DND-41 (cell line): ENCODE data around the gene MUC5B.

Experiments used
- EZH2 ChIP-seq: IDR thresholded peaks from 3 replicates; pipeline ENCODE4 v1.6.1; 2012; ENCODE audit warnings: borderline replicate concordance, low read depth, mild to moderate bottlenecking, moderate library complexity, low read length, inconsistent platforms; ENCODE audit not compliant: severe bottlenecking
- TF ChIP-seq, protein P1 (sequence below): IDR thresholded peaks from 2 replicates; pipeline ENCODE4 v1.5.1; 2012; ENCODE audit warnings: borderline replicate concordance, low read length, moderate library complexity, mild to moderate bottlenecking; ENCODE audit not compliant: poor library complexity, severe bottlenecking; ENCODE audit errors: extremely low read depth

DNA sequence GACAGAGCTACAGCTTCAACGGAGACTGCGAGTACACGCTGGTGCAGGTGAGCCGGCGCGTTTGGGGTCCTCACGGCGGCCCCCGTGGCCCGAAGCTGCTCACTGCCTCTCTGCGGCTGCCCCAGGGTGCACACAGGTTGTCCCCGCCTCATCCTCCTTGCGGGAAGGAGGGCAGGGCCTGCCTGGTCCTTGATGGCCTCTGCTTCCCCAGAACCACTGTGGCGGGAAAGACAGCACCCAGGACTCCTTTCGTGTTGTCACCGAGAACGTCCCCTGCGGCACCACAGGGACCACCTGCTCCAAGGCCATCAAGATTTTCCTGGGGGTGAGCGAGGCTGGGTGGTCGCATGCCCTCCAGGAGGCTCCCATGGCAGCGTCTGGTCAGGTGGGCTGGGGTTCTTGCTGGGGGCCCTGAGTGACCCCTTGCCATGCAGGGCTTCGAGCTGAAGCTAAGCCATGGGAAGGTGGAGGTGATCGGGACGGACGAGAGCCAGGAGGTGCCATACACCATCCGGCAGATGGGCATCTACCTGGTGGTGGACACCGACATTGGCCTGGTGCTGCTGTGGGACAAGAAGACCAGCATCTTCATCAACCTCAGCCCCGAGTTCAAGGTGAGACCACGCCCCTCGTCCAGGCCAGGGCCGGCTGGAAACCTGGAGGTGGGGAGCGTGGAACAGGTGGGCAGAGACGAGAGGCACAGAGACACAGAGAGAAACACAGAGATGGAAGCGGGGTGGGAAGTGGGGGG is 45.7 kb upstream of the MUC5B start:
- TF ChIP-seq, protein P1, sequence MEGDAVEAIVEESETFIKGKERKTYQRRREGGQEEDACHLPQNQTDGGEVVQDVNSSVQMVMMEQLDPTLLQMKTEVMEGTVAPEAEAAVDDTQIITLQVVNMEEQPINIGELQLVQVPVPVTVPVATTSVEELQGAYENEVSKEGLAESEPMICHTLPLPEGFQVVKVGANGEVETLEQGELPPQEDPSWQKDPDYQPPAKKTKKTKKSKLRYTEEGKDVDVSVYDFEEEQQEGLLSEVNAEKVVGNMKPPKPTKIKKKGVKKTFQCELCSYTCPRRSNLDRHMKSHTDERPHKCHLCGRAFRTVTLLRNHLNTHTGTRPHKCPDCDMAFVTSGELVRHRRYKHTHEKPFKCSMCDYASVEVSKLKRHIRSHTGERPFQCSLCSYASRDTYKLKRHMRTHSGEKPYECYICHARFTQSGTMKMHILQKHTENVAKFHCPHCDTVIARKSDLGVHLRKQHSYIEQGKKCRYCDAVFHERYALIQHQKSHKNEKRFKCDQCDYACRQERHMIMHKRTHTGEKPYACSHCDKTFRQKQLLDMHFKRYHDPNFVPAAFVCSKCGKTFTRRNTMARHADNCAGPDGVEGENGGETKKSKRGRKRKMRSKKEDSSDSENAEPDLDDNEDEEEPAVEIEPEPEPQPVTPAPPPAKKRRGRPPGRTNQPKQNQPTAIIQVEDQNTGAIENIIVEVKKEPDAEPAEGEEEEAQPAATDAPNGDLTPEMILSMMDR, result no peak
- no peak for TF ChIP-seq EZH2
